OCI-LY7 (cell line): ENCODE data around the gene CYP8B1. TPM values are rescaled to one million over a fixed set of nuclear protein-coding genes. Genes with fewer than 3 reads are reported as not detected.

ENCODE experiments used
- BruUV-seq: library from RNA; stranded (reverse); fragments of 400-500 nt; replicated peaks from 2 replicates; lab custom pipeline; 2021; lab: Mats Ljungman, UMichigan
- CTCF ChIA-PET: fragments of 300-600 bp; sonication (Branson Sonifier 250); formaldehyde crosslinking; loops from one replicate; lab custom pipeline; 2022; ENCODE audit warnings: antibody characterized with exemption; ENCODE audit not compliant: unreplicated experiment; lab: Charles Lee
- POLR2A ChIA-PET: fragments of 300-600 bp; sonication (Branson Sonifier 250); formaldehyde crosslinking; loops from one replicate; lab custom pipeline; 2022; ENCODE audit warnings: antibody characterized with exemption; lab: Charles Lee
- DNase-seq: peaks from one replicate; pipeline ENCODE4 v3.0.0-alpha.2; 2015; ENCODE audit warnings: low spot score
- H2AFZ ChIP-seq: fragments of 200-600 bp; sonication (generic), shearing (Covaris generic); 2 replicates; pipeline ENCODE4 v1.6.1; 2014; ENCODE audit warnings: mild to moderate bottlenecking, antibody characterized with exemption, low read length, moderate library complexity
- H3K27ac ChIP-seq: fragments of 200-600 bp; sonication (generic); 2 replicates; pipeline ENCODE4 v1.5.1; 2014; ENCODE audit warnings: mixed run types, low read depth, mild to moderate bottlenecking, moderate library complexity, low read length, inconsistent platforms; ENCODE audit not compliant: poor library complexity, severe bottlenecking
- H3K36me3 ChIP-seq: fragments of 200-600 bp; sonication (generic); 2 replicates; pipeline ENCODE4 v1.6.1; 2014; ENCODE audit warnings: mild to moderate bottlenecking, antibody characterized with exemption, low read length, moderate library complexity, mixed read lengths; ENCODE audit not compliant: insufficient read depth
- H3K4me1 ChIP-seq: fragments of 200-600 bp; sonication (generic); 2 replicates; pipeline ENCODE4 v1.5.1; 2014; ENCODE audit warnings: mild to moderate bottlenecking, low read length; ENCODE audit not compliant: insufficient read depth, poor library complexity, severe bottlenecking
- H3K4me2 ChIP-seq: fragments of 200-600 bp; sonication (generic); 2 replicates; pipeline ENCODE4 v1.6.1; 2014; ENCODE audit warnings: mild to moderate bottlenecking, low read length
- H3K4me3 ChIP-seq: fragments of 200-600 bp; sonication (generic); 2 replicates; pipeline ENCODE4 v1.5.1; 2014; ENCODE audit warnings: mild to moderate bottlenecking, low read depth, low read length; ENCODE audit not compliant: poor library complexity, severe bottlenecking
- H3K79me2 ChIP-seq: fragments of 200-600 bp; sonication (generic); 2 replicates; pipeline ENCODE4 v1.6.1; 2016; ENCODE audit warnings: low read depth, mild to moderate bottlenecking, low read length, moderate library complexity, mixed read lengths; ENCODE audit not compliant: insufficient read depth
- H3K9me2 ChIP-seq: fragments of 200-600 bp; sonication (generic); 2 replicates; pipeline ENCODE4 v1.6.1; 2016; ENCODE audit warnings: mild to moderate bottlenecking, low read length, mixed read lengths; ENCODE audit not compliant: insufficient read depth
- H3K9me3 ChIP-seq: fragments of 200-600 bp; sonication (generic); 2 replicates; pipeline ENCODE4 v1.6.1; 2014; ENCODE audit warnings: mild to moderate bottlenecking, mixed run types, low read length, mixed read lengths
- H4K20me1 ChIP-seq: fragments of 200-600 bp; sonication (generic); 2 replicates; pipeline ENCODE4 v1.6.1; 2014; ENCODE audit warnings: mild to moderate bottlenecking, antibody characterized with exemption, low read length, moderate library complexity, mixed read lengths; ENCODE audit not compliant: insufficient read depth
- EZH2phosphoT487 ChIP-seq: fragments of 200-600 bp; sonication (generic); IDR thresholded peaks from 2 replicates; pipeline ENCODE4 v1.6.1; 2018; ENCODE audit warnings: low read depth, borderline replicate concordance, mild to moderate bottlenecking, mixed run types, antibody characterized with exemption, low read length, moderate library complexity, mixed read lengths
- intact Hi-C: fragments of 100-400 bp; cut with micrococcal nuclease; formaldehyde crosslinking; loops from one replicate; pipeline ENCODE4 v1.10.0; 2022; ENCODE audit not compliant: unreplicated experiment
- total RNA-seq, 2 experiments: library from RNA; depleted of rRNA in 1 of 2; stranded (reverse); fragments of >200 nt in 1 of 2; shearing (Covaris generic) in 1 of 2; gene quantifications; 2 replicates each; pipeline ENCODE4 v1.2.3, GENCODE V29; 2014 to 2022
- TF ChIP-seq, protein P1 (sequence below): fragments of 200-600 bp; sonication (generic); conservative IDR thresholded peaks from 2 replicates; pipeline ENCODE4 v1.5.1; 2014; ENCODE audit warnings: mild to moderate bottlenecking, antibody characterized with exemption, low read length, moderate library complexity, mixed read lengths

CYP8B1 gene
- total RNA-seq, 2 experiments from 2014 or later = not detected

DNA sequence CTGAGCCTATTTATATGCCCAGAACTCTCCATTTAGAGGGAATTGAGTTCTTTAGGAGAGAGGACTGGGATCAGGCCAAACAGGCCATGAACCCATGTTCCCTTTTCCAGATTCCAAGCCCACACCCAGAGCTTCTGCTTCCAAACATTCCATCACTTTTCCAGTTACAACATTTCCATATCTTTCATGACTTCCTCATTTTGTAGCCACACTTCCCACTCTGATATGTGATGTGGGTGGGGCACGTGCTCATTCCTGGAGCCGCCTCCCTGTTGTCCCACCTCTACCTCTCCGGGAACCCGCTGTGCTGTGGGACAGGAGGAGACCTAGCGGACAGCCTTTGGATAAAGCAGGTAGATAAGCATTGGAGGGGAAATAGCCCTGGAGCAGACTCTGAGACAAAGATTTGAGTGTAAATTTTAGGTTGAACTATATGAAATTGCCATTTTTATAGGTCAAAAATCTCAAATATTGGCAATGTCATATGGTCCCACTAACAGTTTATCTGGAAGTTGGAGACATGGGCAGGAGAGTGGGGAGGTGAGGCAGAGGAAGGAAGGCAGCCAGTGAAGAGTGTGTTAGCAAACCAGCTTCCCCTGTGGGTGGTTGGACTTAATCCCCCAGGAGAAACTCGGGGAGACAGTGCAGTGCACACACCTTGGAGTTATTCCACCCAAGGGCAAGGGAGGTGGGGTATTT is 31.8 kb downstream of the CYP8B1 start:
- BruUV-seq = no TSS peak
- POLR2A ChIA-PET = no interaction called here
- Histone ChIP-seq H3K36me3 (no peaks in the 10 kb centered on the region), H3K4me2 (no peak overlapping the region), H3K4me1 (peaks cover 13% of the 10 kb centered on the region), H2AFZ (no peak overlapping the region), H3K4me3 (no peak overlapping the region), H3K27ac (no peak overlapping the region), H3K9me3 (no peaks in the 10 kb centered on the region), H4K20me1 (no peaks in the 10 kb centered on the region), H3K79me2 (no peaks in the 10 kb centered on the region), H3K9me2 (no peaks in the 10 kb centered on the region)
- TF ChIP-seq EZH2phosphoT487 = no peak
- TF ChIP-seq, protein P1, sequence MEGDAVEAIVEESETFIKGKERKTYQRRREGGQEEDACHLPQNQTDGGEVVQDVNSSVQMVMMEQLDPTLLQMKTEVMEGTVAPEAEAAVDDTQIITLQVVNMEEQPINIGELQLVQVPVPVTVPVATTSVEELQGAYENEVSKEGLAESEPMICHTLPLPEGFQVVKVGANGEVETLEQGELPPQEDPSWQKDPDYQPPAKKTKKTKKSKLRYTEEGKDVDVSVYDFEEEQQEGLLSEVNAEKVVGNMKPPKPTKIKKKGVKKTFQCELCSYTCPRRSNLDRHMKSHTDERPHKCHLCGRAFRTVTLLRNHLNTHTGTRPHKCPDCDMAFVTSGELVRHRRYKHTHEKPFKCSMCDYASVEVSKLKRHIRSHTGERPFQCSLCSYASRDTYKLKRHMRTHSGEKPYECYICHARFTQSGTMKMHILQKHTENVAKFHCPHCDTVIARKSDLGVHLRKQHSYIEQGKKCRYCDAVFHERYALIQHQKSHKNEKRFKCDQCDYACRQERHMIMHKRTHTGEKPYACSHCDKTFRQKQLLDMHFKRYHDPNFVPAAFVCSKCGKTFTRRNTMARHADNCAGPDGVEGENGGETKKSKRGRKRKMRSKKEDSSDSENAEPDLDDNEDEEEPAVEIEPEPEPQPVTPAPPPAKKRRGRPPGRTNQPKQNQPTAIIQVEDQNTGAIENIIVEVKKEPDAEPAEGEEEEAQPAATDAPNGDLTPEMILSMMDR = no peak
- DNase-seq = no peak
- intact Hi-C loops = no loop called here
- CTCF ChIA-PET = interaction anchor here (1.1 kb wide), 1 partner anchor 15 kb away, joined by 4 read pairs; no protein-coding TSS in a partner anchor

DNA sequence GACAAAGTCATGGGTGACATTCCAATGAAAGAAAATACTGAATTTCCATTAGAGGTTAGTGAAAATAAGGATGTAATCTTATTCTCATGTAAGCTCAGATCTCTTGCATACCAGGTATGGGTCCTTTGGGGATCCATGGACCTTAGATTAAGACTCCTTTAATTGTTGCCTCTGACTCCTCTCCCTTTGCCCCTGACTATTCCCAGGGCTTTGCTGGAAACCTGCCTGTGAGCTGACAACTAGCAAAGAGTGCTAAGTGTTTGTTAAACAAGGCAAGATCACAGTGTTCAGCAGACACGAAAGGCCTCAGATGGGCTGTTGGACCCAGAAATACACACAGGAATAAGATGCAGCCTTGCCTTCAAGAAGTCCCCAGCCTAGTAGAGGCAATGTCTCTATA is 34.3 kb downstream of the CYP8B1 start:
- H3K9me2 ChIP-seq = no peaks in the 10 kb centered on the region
- H3K4me2 ChIP-seq = no peak overlapping the region
- H3K9me3 ChIP-seq = no peaks in the 10 kb centered on the region
- no peak for TF ChIP-seq EZH2phosphoT487
- TF ChIP-seq, protein P1 = no peak
- POLR2A ChIA-PET = no interaction called here
- CTCF ChIA-PET = no interaction called here
- no peak overlapping the region for H3K27ac ChIP-seq
- H3K79me2 ChIP-seq = no peaks in the 10 kb centered on the region
- no peak for DNase-seq
- H3K36me3 ChIP-seq = no peaks in the 10 kb centered on the region
- H3K4me1 ChIP-seq = no peaks in the 10 kb centered on the region
- BruUV-seq = no TSS peak
- no peak overlapping the region for H2AFZ ChIP-seq
- H4K20me1 ChIP-seq = no peaks in the 10 kb centered on the region
- no peak overlapping the region for H3K4me3 ChIP-seq
- intact Hi-C loops = no loop called here

DNA sequence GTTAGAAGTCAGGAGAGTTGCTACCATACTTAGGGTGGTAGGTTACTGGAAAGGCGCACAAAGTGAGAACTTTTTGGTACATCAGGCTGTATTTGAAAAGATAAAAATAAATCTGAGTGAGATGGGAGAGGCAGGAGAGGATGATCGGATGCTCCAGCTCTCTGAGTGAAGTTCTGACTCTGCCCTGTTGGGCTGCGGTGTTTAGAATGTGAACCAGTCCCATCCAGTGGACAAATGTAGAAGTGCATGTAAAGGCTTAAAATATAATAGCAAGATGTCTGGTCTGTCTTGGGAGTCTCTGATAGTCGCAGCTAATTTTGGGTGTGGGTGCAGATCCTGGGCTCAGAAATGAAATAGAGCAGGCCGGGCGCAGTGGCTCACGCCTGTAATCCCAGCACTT is 36.1 kb downstream of the CYP8B1 start:
- peak; percentile 63 for DNase-seq
- ChIA-PET CTCF (interaction anchor here (1.0 kb wide), 1 partner anchor 60 kb away, joined by 3 read pairs; no protein-coding TSS in a partner anchor), POLR2A (interaction anchor here (0.6 kb wide), 1 partner anchor 20 kb away, joined by 4 read pairs; no protein-coding TSS in a partner anchor)
- H3K9me2 ChIP-seq = no peaks in the 10 kb centered on the region
- no peaks in the 10 kb centered on the region for H3K79me2 ChIP-seq
- no peak overlapping the region for H3K4me2 ChIP-seq
- no TSS peak for BruUV-seq
- no peak overlapping the region for H3K27ac ChIP-seq
- intact Hi-C loops = no loop called here
- H3K4me3 ChIP-seq = no peak overlapping the region
- H4K20me1 ChIP-seq = no peaks in the 10 kb centered on the region
- no peak for TF ChIP-seq EZH2phosphoT487
- TF ChIP-seq, protein P1 = peak; percentile 75
- no peaks in the 10 kb centered on the region for H3K9me3 ChIP-seq
- H3K36me3 ChIP-seq = no peaks in the 10 kb centered on the region
- H3K4me1 ChIP-seq = no peaks in the 10 kb centered on the region
- H2AFZ ChIP-seq = no peak overlapping the region
